COLO668 (cell line): ENCODE results near the gene PCP4L1.
"Not testable (repeated sequence)": the region's sequence is repeated elsewhere in the genome, so short reads cannot be mapped to it uniquely, and the experiment has no call there.

Experiments
- DNase-seq: peaks from one replicate; lab custom pipeline; 2025; ENCODE audit not compliant: unreplicated experiment; lab: John Stamatoyannopoulos, UW

Gene PCP4L1

DNA sequence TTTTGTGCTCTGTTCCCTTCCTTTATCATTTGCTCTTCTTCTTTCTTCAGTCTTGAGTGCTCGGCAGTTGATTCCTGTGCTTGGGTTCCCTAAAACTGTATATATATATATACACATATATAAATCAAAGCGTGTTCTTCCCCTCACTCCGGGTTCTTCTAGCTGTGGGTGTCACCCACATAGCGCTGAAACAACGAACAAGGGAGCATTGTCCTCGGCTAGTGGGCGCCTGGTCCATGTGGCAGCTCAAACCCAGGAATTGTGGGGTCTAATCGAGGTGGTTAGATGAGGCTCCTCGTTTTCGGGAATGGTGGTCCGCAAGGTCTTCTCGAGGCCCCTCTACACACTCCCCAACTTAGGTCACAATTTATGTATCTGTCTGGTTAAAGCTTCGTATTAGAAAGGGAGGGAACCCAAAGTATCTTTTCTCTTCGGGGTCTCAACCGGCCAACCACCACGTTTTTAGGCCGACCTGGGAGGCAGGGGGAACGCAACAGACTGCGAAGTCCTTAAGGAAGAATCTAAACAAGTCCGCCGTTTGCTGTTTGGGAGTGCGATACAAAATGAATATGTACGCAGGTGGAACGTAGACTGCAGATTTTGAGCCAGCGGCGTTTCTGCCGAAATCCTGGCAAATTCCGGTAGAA, 55.1 kb downstream of the PCP4L1 start:
- no peak for DNase-seq

DNA sequence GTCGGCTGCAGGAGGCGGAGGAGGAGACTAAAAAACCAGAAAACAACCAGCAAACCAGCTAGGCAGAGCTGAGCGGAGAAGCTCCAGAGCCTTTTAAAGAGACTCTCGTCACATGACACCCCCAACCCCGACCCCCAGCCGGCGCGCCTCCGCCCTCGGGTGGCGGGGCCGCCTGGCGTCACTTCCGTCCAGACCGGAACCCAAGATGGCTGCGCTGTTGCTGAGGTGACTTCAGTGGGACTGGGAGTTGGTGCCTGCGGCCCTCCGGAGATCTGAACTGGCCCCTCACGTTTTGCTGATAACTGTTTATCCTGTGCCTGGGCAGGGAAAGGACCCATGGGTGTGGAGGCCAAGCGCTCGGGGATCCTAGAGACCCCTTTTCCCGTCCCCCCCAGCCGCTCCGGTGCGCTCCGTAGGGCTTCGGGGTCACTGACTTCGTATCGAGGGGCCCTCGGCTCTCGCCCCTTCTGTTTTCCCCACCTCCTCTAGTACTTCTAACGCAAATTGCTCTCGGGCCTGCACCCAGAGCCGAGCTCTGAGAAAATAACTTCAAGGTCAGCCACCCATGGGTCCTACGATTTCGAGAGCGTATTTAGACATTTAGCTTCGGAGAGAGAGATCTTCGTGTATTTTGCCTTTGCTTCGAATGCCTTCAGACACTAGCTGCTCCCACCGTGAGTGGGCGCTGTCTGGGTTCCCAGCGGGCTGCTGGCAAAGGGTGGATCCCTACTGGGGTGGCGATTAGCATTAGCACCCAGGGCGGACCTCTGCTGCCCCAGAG, 55.8 kb downstream of the PCP4L1 start, which contains the start of gene SDHC:
Gene SDHC (plus strand): TSS at position 181 of the 781 bp plus-strand sequence. CDS start 25 bp downstream, at position 206.
- DNase-seq, result peak; percentile 90

DNA sequence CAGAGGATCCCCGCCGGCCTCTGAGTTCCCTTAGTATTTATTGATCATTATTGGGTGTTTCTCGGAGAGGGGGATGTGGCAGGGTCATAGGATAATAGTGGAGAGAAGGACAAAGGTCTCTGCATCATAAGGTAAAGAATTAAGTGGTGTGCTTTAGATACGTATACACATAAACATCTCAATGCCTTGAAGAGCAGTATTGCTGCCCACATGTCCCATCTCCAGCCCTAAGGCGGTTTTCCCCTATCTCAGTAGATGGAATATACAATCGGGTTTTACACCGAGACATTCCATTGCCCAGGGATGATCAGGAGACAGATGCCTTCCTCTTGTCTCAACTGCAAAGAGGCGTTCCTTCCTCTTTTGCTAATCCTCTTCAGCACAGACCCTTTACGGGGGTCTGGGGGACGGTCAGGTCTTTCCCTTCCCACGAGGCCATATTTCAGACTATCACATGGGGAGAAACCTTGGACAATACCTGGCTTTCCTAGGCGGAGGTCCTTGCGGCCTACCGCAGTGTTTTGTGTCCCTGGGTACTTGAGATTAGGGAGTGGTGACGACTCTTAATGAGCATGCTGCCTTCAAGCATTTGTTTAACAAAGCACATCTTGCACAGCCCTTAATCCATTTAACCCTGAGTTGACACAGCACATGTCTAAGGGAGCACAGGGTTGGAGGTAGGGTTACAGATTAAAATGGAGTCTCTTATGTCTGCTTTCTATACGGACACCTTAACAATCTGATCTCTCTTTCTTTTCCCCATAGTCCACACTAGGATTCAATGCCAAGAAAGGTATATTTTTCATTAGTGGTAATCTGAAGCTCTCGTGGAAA, 57.5 kb downstream of the PCP4L1 start:
- DNase-seq, result not testable (repeated sequence)

DNA sequence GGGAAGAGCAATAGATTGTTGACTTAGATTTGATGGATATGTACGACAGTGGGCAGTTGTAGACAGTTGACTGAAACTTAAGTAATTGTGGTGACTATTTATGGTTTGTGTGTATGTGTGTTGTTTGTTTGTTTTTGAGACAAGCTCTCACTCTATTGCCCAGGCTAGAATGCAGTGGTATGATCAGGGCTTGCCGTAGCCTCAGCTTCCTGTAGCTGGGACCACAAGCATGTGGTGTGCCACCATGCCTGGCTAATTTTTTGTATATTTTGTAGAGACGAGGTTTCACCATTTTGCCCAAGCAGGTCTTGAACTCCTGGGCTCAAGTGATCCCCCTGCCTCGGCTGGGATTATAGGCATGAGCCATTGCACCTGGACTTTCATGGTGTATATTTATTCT, 65.5 kb downstream of the PCP4L1 start:
- DNase-seq, result no peak

DNA sequence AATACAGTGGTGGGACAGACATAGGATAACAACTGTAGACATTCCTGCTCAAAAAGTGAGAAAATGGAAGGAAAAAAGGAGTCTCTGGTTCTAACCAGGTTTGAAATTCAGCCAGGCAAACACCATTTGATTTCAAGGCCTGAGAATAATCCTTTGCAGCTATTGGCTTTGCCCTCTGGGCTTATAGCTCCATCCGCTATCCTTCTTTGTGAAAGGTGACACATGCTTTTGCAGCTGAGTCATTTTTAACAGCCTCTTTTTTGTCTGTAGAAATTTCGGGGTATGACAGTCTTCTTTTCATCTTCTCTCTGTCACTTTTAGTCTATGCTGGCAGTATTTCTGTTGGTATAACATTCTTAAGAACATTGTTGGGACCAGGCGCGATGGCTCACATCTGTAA, 71.8 kb downstream of the PCP4L1 start:
- DNase-seq, result no peak

DNA sequence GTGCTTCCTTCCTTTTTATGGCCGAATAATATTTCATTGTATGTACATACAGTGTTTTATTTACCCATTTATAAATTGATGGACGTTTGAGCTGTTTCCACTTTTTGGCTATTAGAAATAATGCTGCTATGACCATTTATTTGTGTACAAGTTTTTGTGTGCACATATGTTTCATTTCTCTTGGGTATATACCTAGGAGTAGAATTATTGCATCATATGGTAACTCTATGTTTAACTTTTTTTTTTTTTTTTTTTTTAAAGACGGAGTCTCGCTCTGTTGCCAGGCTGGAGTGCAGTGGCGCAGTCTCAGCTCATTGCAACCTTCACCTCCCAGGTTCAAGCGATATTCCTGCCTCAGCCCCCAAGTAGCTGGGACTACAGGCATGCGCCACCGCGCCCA, 74.6 kb downstream of the PCP4L1 start:
- DNase-seq, result no peak
